Hypothalamus (tissue), 51 donors: ENCODE data around the gene SLC22A16.

Source experiments
- DNase-seq, 51 donors: peaks; one replicate each; lab custom pipeline; 2025; lab: John Stamatoyannopoulos, UW

The SLC22A16 gene

DNA sequence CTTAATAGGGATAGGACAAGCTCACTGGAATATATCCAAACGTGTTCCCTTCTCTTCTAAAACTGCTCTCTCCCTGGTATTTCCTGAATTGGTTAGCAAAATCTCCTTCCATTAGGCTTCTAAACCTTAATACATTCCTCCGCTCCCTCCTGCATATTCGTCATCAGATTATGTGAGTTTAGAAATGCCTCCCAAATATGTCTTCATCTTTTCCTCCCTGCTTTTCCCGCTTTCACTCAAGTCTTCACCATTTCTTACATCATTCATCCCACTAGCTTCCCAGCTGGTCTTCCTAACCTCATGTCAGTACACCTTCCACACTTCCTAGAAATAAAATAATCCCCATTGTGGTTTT lies 26.9 kb downstream of the SLC22A16 start:
- DNase-seq = no peak

DNA sequence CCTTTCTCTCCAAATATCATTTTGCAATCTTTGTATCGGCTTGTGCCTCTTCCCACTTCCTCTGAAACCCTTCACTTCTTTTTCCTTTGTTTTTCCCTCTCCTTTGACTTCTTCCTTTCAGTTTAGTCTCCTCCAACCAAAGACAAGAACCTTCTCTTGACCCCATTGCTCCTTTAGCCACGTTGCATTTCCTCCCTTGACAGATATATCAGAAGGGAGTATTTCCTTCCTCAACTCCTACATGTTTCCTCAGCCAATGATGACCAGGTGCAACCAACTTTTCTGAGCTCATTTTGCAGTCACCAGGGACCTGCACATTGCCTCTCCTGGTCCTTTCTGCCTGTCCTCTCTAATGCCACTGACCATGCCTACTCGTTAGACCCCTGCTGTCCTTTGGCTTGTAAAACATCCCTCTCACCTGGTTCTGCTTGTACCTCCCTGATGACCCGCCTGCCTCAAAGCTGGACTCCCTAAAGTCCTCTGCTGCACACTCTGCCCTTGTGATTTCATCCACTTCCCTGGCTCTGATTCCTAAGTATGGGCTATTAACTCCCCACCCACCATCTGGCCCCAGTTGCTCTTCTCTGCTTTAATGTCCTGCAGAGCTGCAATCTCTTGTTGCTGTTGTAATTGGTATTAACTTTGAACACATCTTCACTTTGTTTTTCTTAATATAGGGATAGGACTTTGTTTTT lies 27.4 kb downstream of the SLC22A16 start:
- no peak for DNase-seq

DNA sequence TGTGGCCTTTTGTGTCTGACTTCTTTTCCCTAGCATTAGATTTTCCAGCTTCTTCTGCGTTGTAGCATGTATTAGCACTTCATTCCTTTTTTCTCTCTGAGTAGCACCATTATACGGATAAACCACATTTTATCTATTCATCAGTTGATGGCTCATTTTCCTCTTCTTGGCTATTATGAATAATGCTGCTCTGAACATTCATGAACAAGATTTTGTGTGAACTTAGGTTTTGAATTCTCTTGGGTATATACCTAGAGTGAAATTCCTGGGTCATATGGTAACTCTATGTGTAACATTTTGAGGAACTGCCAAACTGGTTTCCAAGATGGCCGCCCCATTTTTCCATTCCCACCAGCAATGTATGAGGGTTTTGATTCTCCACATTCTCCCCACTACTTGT lies 28.7 kb downstream of the SLC22A16 start:
- DNase-seq = no peak

DNA sequence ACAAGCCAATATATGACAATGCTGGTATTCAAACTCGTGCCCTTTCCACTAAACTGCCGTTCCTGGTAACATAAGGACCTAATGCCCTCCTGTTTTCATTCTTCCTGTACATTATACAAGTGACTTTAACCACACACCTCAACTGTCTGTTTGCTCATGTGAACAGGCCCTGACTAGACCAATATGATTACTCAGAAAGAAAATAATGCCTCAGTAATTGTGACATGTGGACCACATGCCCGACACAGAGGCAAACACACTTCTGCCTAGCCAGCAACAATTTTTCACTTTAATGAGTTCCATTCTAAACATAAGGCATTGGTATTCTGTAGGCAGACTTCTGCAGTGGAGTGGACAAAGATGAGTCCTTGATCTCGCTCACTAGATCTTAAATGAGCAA lies 30.0 kb downstream of the SLC22A16 start:
- no peak for DNase-seq

DNA sequence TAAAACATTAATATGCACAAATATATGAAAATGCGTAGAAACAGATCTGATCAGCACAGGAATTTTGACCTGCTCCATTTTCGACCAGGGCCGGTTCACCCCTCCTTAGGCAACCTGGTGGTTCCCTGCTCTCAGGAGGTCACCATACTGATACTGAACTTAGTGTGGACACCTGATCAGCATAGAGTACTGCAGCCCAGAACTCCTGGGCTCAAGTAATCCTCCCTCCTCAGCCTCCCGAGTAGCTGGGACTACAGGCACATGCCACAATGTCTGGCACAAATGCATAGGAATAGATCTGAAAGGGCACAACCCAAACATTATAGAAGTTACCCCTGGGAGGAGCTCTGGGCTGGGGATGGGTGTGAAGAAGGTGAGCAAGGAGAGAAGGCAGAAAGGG lies 36.4 kb downstream of the SLC22A16 start:
- DNase-seq = no peak

DNA sequence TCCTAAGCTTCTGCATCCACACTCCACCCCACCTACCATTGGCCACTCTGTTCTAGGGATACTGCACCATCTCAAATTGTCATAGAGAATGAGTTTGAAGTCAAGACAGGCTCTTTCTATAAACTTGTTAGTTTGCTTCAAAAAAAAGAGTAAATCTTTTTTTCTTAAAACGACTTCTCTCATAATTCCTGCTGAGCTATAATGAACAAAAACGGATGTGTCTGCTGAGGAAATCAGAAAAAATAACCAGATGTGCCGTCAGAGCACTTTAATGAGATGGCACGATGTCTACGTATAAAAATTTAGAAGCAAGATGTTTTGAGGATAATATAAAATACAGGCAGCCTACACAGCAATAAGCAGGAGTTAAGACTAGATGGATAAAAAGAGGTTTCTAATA lies 37.1 kb downstream of the SLC22A16 start:
- DNase-seq = no peak

DNA sequence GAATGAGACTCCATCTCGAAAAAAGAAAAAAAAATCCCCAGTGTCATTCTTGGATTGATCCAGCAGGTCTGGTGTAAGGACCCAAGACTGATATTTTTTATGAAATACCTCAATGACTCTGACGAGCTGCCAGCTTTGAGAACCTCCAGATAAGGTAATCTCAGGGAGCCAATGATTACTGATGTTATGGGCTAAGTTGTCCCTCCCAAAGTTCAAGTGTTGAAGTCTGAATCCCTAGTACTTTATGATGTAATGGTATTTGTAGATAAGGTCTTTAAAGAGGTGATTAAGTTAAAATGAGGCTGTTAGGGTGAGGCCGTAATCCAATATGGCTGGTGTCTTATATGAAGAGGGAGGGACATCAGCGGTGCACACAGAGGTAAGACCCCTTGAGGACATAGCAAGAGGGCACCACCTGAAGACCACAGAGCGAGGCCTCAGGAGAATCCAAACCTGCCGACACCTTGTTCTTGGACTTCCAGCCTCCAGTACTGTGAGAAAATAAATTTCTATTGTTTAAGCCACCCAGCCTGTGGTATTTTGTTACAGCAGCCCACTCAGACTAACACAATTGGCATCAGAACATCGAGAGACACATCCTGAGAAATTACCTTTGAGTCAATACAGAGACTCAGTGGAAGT lies 41.3 kb downstream of the SLC22A16 start:
- no peak for DNase-seq

DNA sequence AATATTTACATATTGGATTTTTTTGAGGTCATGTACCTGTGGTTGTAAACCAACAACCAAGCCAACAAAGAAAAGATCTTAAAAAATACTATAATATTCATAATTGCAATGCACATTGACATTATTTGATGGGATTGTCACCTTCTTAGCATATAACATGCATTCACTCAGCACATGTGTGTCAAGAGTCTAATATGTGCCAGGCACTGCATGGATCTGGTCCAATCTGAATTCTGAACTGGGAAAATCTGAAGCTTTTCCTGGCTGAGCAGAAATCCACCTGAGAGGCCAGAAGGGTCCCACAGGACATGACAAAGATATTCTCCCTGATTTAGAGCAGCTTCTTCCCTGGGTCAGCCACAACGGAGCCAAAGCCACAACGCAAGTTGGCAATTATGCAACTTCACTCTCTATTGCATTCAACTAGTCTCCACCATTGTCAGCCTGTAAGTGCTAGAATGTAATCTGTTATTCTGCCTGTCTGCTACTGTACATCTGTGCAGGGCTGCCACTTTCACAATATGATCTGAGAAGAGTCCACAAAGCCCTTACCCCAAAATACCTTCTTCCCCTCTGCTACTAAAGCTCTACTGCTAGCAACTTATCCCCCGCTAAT lies 44.0 kb downstream of the SLC22A16 start:
- DNase-seq = no peak

DNA sequence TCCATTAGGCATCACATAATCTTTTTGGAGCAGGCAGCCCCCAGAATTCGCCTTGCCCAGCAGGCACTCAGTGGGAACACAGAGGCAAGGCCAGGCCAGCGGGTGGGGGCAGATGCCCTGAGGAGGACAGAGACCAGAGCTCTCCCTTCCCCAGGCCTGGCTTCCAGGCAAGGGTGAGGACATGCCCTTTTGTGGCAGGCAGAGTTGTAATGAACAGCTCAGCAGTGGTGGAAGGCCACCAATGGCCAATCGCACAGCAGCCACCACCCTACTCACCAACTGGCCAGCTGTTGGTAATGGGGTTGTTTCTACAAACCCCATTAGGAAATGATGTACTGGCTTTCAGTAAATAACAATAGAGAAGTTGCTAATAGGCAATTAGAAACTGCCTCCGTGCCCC lies 45.7 kb downstream of the SLC22A16 start:
- no peak for DNase-seq

DNA sequence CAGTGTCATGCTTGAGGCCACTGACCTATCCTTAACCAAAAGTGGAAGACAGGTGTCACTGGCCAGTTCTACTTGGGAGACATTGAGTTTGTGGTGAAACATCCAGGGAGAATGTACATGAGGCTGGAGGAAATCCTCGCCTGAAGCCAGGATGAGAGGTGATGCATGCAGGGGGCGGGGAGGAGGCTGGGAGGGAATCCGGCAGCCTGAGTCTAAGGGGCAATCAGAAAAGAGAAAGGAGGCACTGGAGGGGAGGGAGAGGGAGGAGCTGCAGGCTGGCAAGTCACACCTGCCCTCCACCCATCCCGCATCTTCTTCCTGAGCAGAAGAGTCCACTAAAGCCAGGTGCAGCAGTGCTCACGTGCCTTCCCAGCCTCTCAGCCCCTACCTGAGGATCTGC lies 46.2 kb downstream of the SLC22A16 start:
- no peak for DNase-seq

DNA sequence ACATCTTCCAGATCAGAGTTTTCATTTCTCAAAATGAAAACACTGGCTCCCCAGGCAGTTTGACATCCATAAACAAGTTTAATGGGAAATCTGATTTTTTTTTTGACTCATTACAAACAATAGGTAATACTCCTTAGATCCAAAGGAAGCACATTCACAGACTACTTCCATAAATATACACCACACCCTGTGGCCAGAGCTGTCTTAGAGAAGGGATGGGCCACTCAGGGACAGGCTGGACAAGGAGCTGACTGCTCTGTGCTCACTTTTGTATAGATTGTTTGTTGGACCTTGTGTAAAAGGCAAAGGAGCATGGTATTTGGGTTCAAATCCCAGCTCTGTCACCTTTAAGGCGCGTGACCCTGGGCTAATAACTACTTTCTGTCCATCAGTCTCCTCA lies 48.3 kb downstream of the SLC22A16 start:
- DNase-seq = no peak

DNA sequence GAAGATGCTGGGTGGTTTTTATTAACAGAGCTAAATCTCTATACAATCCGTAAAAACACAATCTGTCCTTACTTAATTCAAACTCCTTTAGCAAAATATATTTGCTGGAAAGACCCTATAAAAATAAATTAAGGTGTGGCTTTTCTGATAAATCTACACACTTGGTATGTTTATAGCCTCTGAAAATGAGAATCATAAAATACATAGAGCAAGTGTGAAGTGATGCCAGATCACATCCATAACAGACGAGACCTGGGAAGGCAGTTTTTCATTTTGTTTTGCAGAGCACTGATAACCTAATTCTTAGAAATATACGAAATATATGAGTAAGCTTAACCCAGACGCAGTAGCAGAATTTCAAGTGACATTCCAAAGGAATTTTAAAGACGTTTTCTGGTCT lies 50.6 kb downstream of the SLC22A16 start:
- DNase-seq = no peak

DNA sequence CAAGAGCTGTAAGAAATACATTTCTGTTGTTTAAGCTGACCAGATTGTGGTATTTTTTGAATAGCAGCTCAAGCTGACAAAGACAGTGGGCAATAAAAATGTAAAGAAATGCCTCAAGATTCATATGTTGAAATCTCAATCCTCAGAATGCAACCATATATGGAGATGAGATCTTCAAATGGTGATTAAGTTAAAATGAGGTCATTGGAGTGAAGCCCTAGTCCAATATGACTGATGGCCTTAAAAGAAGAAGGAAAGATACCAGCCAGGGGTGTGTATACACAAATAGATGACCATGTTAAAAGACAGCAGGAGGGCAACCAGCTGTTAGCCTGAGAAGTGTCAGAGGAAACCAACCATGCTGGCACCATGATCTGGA lies 54.0 kb downstream of the SLC22A16 start:
- DNase-seq = no peak

DNA sequence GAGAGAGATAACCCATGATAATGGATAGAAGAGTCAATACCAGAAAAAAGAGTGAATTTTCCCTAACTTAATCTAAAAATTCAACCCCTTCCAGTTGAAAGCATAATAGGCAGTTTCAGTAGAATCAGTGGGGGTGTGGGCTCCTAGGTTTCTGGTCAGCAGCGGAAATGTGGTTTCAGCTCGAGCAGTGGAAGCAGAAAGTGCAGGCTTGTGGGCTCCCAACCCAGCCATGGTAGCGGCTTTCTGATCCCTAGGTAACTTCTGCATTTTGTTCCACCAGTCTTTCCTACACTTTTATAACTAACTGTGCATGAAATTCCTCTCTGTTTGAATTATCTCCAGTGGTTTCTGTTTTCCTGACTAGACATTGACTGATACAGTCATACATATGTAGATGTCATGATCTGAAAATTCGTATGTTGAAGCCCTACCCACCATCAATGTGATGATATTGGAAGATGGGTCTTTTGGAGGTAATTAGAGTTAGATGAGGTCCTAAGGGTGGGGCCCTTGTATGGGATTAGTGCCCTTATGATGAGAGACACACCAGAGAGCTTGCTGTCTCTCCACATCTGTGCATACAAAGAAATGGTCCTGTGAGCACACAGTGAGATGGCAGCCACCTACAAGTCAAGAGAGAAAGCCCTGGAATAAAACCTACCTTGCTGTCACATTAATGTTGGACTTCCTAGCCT lies 54.5 kb downstream of the SLC22A16 start:
- DNase-seq = no peak

DNA sequence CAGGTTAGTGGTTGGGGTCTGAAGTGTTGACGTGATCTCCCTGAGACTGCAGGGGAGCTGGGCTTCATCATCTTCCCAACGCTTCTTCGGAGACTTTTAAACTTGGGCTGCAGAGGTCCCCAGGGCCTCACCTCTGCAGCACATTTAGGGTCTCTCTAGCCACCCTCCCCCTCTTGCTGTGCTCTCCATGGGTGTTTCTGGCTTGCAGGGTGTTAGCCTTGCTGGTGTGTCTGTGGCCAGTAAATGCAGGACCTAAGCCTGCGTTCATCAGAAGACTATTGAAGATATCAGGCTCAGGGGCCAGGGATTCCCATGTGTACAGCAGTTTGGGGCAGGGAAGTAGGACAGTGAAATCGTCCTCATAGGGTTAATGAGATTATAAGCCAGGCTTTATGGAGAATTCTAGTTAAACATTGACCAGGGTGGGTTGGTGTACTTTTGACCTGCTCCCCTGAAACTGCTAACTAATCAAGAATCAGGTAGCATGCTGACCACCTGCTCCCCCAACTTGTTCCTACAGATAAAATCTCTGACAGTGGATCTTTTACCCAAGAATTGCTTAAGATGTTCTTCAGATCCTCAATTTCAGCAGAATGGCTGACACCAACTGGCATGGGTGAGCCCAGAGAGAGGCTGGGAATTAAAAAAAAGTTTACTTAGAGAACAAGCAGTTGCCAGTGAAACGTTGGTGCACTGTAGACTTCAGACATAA lies 57.2 kb downstream of the SLC22A16 start:
- DNase-seq = no peak

DNA sequence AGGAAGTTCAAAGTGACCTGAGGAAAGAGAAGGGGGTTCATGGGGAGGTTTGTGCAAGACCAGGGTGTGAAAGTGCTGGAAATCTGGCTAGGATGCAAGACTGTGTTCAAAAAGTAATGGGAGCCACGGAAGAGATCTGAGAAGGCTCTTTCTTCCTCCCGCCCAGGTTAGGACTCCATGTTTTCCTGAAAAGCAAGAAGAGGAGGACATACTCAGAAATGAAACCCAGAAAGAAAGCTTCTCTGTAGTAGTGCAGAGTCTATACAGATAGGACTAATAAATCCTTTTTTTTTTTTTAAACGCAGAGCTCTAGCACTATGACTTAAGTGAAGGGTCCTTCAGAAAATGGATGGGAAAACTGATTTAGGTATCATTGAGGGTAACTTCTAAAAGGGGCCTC lies 57.8 kb downstream of the SLC22A16 start:
- no peak for DNase-seq

DNA sequence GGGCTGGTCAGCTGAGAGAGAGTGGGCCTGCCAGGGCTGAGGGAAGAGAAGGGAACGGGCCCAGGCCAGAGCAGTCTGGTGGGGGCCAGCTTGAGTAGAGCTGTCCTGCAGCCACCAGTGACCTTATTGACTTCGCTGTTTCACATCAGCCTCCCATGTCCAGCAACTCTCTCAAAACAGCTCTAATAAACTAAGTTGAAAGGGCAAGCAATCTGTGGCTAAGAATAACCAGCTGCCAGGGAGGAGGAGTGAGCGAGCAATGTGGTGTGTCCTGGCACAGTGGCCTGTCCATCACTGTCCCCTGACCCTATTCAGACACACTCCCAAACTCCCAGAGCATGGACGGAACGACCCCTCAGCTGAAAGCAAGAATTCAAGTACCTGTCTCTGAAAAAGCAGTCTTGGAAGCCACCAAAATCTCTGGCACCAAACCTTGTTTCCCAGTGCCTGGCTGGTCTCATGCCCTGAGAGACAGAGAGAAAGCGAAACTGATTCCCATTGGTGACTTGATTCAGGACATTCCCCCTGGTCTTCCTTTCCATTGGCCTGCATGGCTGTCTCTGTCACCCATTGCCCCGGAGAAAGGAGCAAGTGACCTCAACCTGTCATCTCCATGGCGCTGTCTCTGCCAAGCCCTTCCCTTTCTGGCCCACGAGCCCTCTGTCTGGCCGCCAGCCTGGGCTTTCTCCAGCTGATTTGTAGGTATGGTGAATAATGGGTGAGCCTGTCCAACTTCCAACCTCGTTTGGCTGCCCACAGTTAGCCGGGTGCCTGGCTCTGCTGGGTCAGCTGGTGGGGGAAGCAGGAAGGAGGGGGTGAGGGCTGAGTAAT lies 61.1 kb downstream of the SLC22A16 start, which contains the start of gene DDO:
TSS of gene DDO (minus strand) at position 490 of the 831 bp plus-strand sequence. CDS start 2,113 bp downstream, outside the sequence.
- DNase-seq = peak in 49 of 51 donors; percentile 22 to 92 (median 78)

DNA sequence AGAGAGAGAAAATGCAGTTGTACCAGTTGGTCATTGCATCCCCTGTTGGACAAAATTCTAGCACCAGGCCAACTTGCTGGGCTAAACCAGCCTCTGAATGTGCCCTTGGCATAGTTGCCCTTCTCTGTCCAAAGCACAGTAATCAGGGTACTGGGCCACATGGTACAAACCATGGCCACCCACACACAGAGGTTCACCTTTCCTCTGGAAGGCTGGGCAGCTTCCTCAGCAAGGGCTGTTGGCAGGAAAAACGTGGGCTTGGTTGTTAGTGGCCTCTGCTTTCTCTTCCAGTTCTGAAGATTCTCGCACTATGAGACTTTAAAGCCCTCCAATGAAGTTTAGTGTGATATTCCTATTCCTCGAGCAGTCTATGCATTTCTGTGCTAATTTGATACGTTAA lies 61.7 kb downstream of the SLC22A16 start:
- DNase-seq = peak in 2 of 51 donors; percentile 21 to 27

DNA sequence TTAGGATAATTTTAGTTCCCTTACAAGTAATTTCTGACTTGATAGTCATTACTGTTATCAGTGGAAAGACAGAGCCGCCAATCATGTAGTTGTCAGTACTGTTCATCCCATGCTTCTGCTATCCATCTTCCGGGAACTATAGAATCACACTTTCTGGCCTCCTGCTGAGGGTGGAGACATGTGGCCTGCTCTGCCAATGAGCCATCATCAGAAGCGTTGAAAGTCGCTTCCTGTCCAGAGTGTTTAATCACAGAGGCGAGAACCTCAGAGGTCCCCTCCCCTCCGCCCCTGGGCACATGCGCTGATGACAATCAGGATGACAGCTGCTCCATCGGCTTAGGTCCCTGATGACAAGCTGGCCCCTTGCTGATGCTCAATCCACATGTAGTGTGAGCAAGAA lies 64.1 kb downstream of the SLC22A16 start:
- no peak for DNase-seq

DNA sequence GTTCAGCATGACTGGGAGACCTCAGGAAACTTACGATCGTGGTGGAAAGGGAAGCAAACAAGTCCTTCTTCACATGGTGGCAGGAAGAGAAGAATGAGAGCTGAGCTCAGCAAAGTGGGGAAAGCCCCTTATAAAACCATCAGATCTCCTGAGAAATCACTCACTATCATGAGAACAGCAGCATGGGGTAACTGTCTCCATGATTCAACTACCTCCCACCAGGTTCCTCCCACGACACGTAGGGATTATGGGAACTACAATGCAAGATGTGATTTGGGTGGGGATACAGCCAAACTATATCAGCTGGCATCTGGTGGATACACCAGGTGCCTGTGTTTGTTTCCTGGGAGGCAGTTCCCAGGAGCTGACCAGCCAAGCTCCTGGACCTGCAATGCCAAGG lies 65.9 kb downstream of the SLC22A16 start:
- DNase-seq = no peak
